OCI-LY1 (cell line): ENCODE measurements around the gene SENP5.

Source experiments
- H2AFZ ChIP-seq: fragments of 200-600 bp; sonication (generic), shearing (Covaris generic); 2 replicates; pipeline ENCODE4 v1.6.0; 2014; ENCODE audit warnings: antibody characterized with exemption, mild to moderate bottlenecking, low read length
- H3F3A ChIP-seq: fragments of 200-600 bp; sonication (generic), shearing (Covaris generic); 2 replicates; pipeline ENCODE4 v1.6.0; 2014; ENCODE audit warnings: mild to moderate bottlenecking, antibody characterized with exemption, low read length, moderate library complexity; ENCODE audit not compliant: insufficient read depth
- H3K27ac ChIP-seq: fragments of 200-600 bp; sonication (generic); 2 replicates; pipeline ENCODE4 v1.5.1; 2014; ENCODE audit warnings: low read length, mixed run types, mild to moderate bottlenecking, low read depth; ENCODE audit not compliant: poor library complexity, severe bottlenecking
- H3K27me3 ChIP-seq: fragments of 200-600 bp; sonication (generic); 2 replicates; pipeline ENCODE4 v1.6.0; 2014; ENCODE audit warnings: antibody characterized with exemption, mild to moderate bottlenecking, low read length, moderate library complexity; ENCODE audit not compliant: insufficient read depth
- H3K36me3 ChIP-seq: fragments of 200-600 bp; sonication (generic); 2 replicates; pipeline ENCODE4 v1.6.1; 2014; ENCODE audit warnings: mild to moderate bottlenecking, antibody characterized with exemption, low read length, moderate library complexity, mixed read lengths; ENCODE audit not compliant: insufficient read depth
- H3K4me1 ChIP-seq: fragments of 200-600 bp; sonication (generic); 2 replicates; pipeline ENCODE4 v1.5.1; 2014; ENCODE audit warnings: mild to moderate bottlenecking, low read length, moderate library complexity; ENCODE audit not compliant: insufficient read depth, severe bottlenecking
- H3K4me2 ChIP-seq: fragments of 200-600 bp; sonication (generic), shearing (Covaris generic); 2 replicates; pipeline ENCODE4 v1.6.1; 2014; ENCODE audit warnings: low read length
- H3K4me3 ChIP-seq: fragments of 200-600 bp; sonication (generic); 2 replicates; pipeline ENCODE4 v1.5.1; 2014; ENCODE audit warnings: low read length, low read depth, mild to moderate bottlenecking, mixed read lengths; ENCODE audit not compliant: poor library complexity, severe bottlenecking
- H3K79me2 ChIP-seq: fragments of 200-600 bp; shearing (Covaris generic); 2 replicates; pipeline ENCODE4 v1.6.1; 2016; ENCODE audit warnings: mixed run types, low read length, mixed read lengths; ENCODE audit not compliant: insufficient read depth
- H3K9ac ChIP-seq: fragments of 200-600 bp; sonication (generic), shearing (Covaris generic); 2 replicates; pipeline ENCODE4 v1.6.1; 2014; ENCODE audit warnings: mild to moderate bottlenecking, low read length, mixed read lengths
- H3K9me2 ChIP-seq: fragments of 200-600 bp; sonication (generic), shearing (Covaris generic); 2 replicates; pipeline ENCODE4 v1.6.1; 2014; ENCODE audit warnings: low read depth, mild to moderate bottlenecking, low read length, mixed read lengths
- H3K9me3 ChIP-seq: fragments of 200-600 bp; shearing (Covaris generic); 2 replicates; pipeline ENCODE4 v1.6.1; 2014; ENCODE audit warnings: low read length, mixed read lengths
- H4K20me1 ChIP-seq: fragments of 200-600 bp; sonication (generic), shearing (Covaris generic); 2 replicates; pipeline ENCODE4 v1.6.0; 2016; ENCODE audit warnings: mild to moderate bottlenecking, low read length; ENCODE audit not compliant: insufficient read depth
- EZH2 ChIP-seq: fragments of 200-600 bp; sonication (generic), shearing (Covaris generic); IDR thresholded peaks from 2 replicates; pipeline ENCODE4 v1.8.0; 2017; ENCODE audit warnings: borderline replicate concordance, mixed run types, mild to moderate bottlenecking, antibody characterized with exemption, low read length, moderate library complexity, mixed read lengths
- TF ChIP-seq, protein P1 (sequence below): fragments of 200-600 bp; sonication (generic), shearing (Covaris generic); IDR thresholded peaks from 2 replicates; pipeline ENCODE4 v1.5.1; 2017; ENCODE audit warnings: mild to moderate bottlenecking, antibody characterized with exemption, low read length, moderate library complexity, mixed read lengths

SENP5 gene

GRCh38 chr3:196971094-196971698, 103.5 kb downstream of the SENP5 start:
- no peaks in the 10 kb centered on the region for H3F3A ChIP-seq
- no peaks in the 10 kb centered on the region for H3K36me3 ChIP-seq
- H3K27me3 ChIP-seq, result peaks cover 15% of the 10 kb centered on the region; the same call in 1 of the 2 replicates
- H3K4me2 ChIP-seq, result no peak overlapping the region
- peaks cover 2% of the 10 kb centered on the region; the same call in 1 of the 2 replicates for H3K9me3 ChIP-seq
- H3K27ac ChIP-seq, result no peak overlapping the region
- H2AFZ ChIP-seq, result no peak overlapping the region
- H3K9ac ChIP-seq, result no peak overlapping the region
- no peaks in the 10 kb centered on the region for H3K9me2 ChIP-seq
- no peaks in the 10 kb centered on the region for H4K20me1 ChIP-seq
- peaks cover 16% of the 10 kb centered on the region for H3K4me1 ChIP-seq
- no peak for TF ChIP-seq EZH2
- TF ChIP-seq, protein P1, sequence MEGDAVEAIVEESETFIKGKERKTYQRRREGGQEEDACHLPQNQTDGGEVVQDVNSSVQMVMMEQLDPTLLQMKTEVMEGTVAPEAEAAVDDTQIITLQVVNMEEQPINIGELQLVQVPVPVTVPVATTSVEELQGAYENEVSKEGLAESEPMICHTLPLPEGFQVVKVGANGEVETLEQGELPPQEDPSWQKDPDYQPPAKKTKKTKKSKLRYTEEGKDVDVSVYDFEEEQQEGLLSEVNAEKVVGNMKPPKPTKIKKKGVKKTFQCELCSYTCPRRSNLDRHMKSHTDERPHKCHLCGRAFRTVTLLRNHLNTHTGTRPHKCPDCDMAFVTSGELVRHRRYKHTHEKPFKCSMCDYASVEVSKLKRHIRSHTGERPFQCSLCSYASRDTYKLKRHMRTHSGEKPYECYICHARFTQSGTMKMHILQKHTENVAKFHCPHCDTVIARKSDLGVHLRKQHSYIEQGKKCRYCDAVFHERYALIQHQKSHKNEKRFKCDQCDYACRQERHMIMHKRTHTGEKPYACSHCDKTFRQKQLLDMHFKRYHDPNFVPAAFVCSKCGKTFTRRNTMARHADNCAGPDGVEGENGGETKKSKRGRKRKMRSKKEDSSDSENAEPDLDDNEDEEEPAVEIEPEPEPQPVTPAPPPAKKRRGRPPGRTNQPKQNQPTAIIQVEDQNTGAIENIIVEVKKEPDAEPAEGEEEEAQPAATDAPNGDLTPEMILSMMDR, result no peak
- H3K4me3 ChIP-seq, result no peak overlapping the region
- no peaks in the 10 kb centered on the region for H3K79me2 ChIP-seq

- Histone ChIP-seq H3K9me3 (peaks cover 2% of the 10 kb centered on the region; the same call in 1 of the 2 replicates), H3K79me2 (no peaks in the 10 kb centered on the region), H3K4me1 (peaks cover 17% of the 10 kb centered on the region), H4K20me1 (no peaks in the 10 kb centered on the region), H3K27me3 (peaks cover 15% of the 10 kb centered on the region; the same call in 1 of the 2 replicates), H3K9me2 (no peaks in the 10 kb centered on the region), H3K36me3 (no peaks in the 10 kb centered on the region), H3K27ac (no peak overlapping the region), H3K4me2 (no peak overlapping the region), H2AFZ (no peak overlapping the region), H3K9ac (no peak overlapping the region), H3K4me3 (no peak overlapping the region), H3F3A (no peaks in the 10 kb centered on the region)
- no peak for TF ChIP-seq EZH2
- TF ChIP-seq, protein P1, result no peak
Observed at GRCh38 chr3:196974661-196975060, 106.9 kb downstream of the SENP5 start.

DNA sequence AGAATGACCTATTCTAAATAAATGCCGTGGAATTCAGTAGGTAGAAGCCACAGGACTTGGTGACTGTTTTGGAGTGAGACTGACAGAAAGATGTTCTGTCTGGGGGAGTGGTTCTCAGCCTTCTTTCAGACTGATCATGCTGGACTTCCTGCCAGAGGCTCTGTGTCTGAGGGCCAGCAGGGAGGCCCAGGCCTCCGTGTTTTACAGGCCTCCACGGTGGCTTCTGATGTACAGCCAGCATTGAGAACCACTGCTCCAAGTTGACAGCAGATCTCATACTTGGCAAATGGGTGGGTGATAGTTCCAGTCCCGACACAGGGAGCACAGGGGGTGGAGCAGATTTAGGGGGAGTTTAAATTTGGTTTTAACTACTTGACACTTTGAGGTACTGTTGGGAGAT, 107.6 kb downstream of the SENP5 start:
- H2AFZ ChIP-seq, result no peak overlapping the region
- H3K27ac ChIP-seq, result no peak overlapping the region
- no peaks in the 10 kb centered on the region for H3K9me2 ChIP-seq
- H3K79me2 ChIP-seq, result no peaks in the 10 kb centered on the region
- H3K9ac ChIP-seq, result no peak overlapping the region
- H3K9me3 ChIP-seq, result peaks cover 2% of the 10 kb centered on the region; the same call in 1 of the 2 replicates
- no peaks in the 10 kb centered on the region for H4K20me1 ChIP-seq
- no peaks in the 10 kb centered on the region for H3K36me3 ChIP-seq
- no peak overlapping the region for H3K4me3 ChIP-seq
- H3K4me1 ChIP-seq, result peaks cover 12% of the 10 kb centered on the region
- TF ChIP-seq EZH2, result no peak
- TF ChIP-seq, protein P1, result no peak
- peaks cover 12% of the 10 kb centered on the region; the same call in 1 of the 2 replicates for H3K27me3 ChIP-seq
- H3F3A ChIP-seq, result no peaks in the 10 kb centered on the region
- no peak overlapping the region for H3K4me2 ChIP-seq
